ENCODE data around the gene PRR5L.
A peak's percentile ranks its signal among the peaks of the same experiment; 100 is the strongest.

Gene PRR5L

GRCh38 chr11:36350137-36350513, 54.0 kb downstream of the PRR5L start:
- no peak for TF ChIP-seq CTCF (IDR thresholded peaks at IDR 0.05; ENCODE audit: low read depth, low read length)
- H3K4me3 ChIP-seq (replicated peaks in 1 of 2; ENCODE audit: low read depth in 2 of 2, low read length in 2 of 2) = no peak overlapping the region
- DNase-seq (ENCODE audit: low read depth in 2 of 2) = no peak

- TF ChIP-seq CTCF (IDR thresholded peaks at IDR 0.05; ENCODE audit: low read depth, low read length) = no peak
- H3K4me3 ChIP-seq (replicated peaks in 1 of 2; ENCODE audit: low read depth in 2 of 2, low read length in 2 of 2) = no peak overlapping the region
- no peak for DNase-seq (ENCODE audit: low read depth in 2 of 2)
Measured at GRCh38 chr11:36352922-36353321, 56.8 kb downstream of the PRR5L start.

- peak; percentile 58 to 76 for DNase-seq (ENCODE audit: low read depth in 2 of 2)
- no peak for TF ChIP-seq CTCF (IDR thresholded peaks at IDR 0.05; ENCODE audit: low read depth, low read length)
- H3K4me3 ChIP-seq (replicated peaks in 1 of 2; ENCODE audit: low read depth in 2 of 2, low read length in 2 of 2) = no peak overlapping the region
Measured at GRCh38 chr11:36354221-36355003, 58.3 kb downstream of the PRR5L start.

GRCh38 chr11:36356201-36356600, 60.1 kb downstream of the PRR5L start:
- peak in 1 of 2 donors; percentile 40 for DNase-seq (ENCODE audit: low read depth in 2 of 2)
- H3K4me3 ChIP-seq (replicated peaks in 1 of 2; ENCODE audit: low read depth in 2 of 2, low read length in 2 of 2) = no peak overlapping the region
- no peak for TF ChIP-seq CTCF (IDR thresholded peaks at IDR 0.05; ENCODE audit: low read depth, low read length)

- DNase-seq (ENCODE audit: low read depth in 2 of 2) = no peak
- TF ChIP-seq CTCF (IDR thresholded peaks at IDR 0.05; ENCODE audit: low read depth, low read length) = no peak
- no peak overlapping the region for H3K4me3 ChIP-seq (replicated peaks in 1 of 2; ENCODE audit: low read depth in 2 of 2, low read length in 2 of 2)
Measured at GRCh38 chr11:36357831-36358230, 61.7 kb downstream of the PRR5L start.

- H3K4me3 ChIP-seq (replicated peaks in 1 of 2; ENCODE audit: low read depth in 2 of 2, low read length in 2 of 2) = no peak overlapping the region
Measured at GRCh38 chr11:36358436-36358835, 62.3 kb downstream of the PRR5L start.

More at GRCh38 chr11:36358436-36358835, 62.3 kb downstream of the PRR5L start:
- no peak for DNase-seq (ENCODE audit: low read depth in 2 of 2)
- TF ChIP-seq CTCF (IDR thresholded peaks at IDR 0.05; ENCODE audit: low read depth, low read length) = no peak

Measured in cardiac fibroblast (primary cell).